Stimulated activated naive CD4-positive, alpha-beta T cell (primary cell): Measurements from ENCODE around the gene PTPRN.

Experiments used
- DNase-seq, 6 experiments: peaks; one replicate each; lab custom pipeline; 2025; lab: John Stamatoyannopoulos, UW

PTPRN gene

GRCh38 chr2:219308142-219309101 lies 779 bp downstream of the PTPRN start:
- peak; percentile 17 to 75 (median 52) for DNase-seq

DNA sequence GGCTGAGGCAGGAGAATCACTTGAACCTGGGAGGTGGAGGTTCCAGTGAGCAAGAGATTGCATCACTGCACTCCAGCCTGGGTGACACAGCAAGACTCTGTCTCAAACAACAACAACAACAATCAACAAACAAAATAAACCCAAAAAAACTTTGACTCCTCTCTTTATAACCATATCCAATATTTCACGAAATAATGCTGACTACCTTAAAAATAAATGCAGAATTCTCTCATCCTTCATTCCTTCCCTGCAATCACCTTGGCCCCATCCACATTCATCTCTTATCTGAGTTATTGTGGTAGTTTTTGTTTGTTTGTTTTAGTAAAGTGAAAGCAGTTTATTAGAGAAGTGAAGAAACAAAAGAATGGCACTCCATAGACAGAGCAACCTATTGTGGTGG lies 3.2 kb downstream of the PTPRN start:
- no peak for DNase-seq

DNA sequence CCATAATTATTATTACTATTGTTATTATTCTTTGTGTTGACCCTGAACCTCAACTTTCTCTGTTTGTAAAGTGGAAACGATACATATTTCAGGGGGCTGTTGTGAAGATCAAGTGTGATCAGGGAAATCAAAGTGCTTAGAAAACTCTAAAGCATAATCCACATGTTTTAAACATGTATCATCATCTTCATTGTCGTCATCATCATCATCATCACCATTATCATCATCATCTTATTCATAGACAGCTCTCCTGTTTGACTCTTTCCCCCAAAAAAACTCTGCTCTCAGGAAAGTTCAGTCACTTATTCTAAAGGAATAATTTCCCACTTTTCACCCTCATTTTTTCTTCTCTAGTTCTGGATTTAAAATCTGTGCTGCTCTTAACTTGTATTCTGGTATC lies 5.0 kb downstream of the PTPRN start:
- DNase-seq: no peak

DNA sequence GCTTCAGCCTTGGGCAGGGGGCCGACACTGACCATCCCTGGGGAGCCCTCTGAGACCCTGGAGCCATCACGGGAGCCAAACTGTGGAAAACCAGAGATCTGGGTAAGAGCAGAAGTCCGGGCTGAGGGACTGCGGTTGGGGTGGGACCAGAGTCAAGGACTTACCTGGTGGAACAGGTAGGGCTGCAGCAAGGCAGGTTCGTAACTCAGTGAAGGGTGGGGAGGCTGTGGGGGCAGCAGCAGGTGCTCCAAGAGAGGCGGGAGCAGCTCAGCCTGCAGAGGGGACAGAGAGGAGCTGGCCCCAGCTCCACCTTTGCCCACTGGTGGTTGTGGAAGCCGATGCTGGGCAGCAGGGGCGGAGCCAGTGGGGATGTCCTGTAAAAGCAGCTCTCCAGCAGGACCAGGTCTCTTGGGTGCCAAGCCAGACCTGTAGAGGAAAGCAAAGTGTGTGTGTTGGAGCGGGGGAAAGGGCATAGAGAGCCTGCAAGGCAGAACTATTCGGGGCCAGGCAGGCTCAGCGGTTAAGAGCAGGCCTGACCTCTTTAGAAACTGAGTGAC lies 6.7 kb downstream of the PTPRN start:
- no peak for DNase-seq

DNA sequence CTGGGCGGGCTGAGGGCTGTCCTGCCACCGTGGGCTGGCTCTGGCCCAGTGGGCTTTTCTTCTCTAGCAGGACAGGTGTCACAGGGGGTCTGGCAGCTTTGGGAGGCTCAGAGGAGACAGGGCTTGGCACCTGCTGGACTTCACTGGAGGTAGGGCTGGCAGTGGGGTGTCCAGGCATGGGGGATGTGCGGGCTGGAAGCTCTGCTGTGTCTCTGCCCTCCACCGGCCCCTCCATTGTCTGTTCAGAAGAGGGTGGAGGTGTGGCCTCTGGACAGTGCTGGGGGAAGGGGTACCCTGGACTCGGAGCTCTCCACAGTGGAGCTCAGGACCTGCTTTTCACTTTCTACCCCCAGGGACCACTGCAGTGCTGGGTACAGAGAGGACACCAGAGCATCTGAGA lies 9.2 kb downstream of the PTPRN start:
- no peak for DNase-seq

DNA sequence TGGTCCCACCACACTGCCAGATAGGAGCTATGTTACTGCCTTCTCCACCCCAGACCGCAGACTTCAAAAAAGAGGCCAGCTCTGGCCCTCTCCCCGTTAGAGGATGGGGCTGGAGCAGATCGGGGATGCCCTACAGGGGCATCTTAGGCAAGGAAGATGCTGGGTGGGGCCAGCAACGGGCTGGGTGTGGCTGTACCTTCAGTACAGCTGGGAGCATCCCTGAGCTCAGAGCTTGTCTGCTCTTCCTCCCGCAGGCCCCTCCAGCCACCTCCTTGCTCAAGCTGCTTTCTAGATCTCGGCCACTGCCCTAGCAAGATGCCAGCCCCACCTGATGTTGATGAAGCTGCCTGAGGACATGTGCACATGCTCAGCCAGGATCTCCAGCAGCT lies 9.8 kb downstream of the PTPRN start:
- no peak for DNase-seq

- peak; percentile 56 to 90 (median 79) for DNase-seq
These were observed 10.3 kb downstream of the PTPRN start for GRCh38 chr2:219298759-219299371.

DNA sequence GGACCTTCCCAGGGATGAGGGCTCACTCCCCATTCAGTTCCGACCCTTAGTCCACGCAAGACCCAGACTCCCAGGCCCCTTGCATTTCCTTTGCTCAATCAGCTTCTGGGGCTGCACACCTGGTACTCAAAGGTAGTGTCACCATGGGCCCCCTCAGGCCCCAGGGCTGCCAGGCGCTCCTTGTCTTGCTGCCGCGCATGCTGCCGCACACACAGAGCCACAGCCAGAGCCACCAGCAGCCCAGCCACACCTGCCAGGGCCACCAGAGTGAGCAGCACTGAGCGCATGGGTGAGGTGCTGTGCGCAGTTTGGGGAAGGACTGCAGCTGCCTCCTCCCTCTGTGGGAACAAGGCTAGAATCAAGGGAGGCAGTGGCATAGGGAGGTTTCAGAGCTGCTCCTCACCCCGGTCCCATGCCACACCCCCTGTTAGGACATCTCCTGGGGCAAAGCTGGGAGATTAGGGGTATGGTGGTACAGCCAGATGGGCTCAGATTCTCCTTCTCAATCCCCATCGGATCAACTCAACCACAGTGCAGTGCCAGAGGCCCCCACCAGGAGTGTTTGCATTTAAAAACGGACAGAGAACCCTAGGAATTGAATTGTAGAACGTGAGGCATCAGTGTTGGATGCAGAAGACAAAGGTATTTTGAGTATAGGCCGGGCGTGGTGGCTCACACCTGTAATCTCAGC lies 11.3 kb downstream of the PTPRN start:
- DNase-seq: no peak

GRCh38 chr2:219296631-219297391 lies 12.4 kb downstream of the PTPRN start:
- peak in 3 of 6 experiments; percentile 10 to 30 (median 12) for DNase-seq

DNA sequence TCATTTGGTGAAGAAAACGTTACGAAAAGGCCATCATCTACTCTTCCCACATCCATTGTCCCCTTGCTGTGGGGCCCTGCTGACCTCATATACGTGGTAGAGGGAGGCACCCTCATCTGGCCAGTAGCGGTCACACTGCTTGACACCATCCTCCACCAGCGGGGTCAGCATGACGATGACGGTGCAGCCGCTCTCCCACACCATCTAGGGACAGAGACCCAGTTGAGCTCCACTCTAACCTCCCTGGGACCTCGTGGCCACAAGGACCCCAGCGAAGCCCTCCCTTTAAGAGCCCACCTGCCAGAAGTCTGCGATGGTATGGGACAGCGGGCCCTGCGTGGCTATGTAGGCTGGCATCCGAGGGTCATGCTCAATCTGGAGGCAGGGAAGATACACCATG lies 13.1 kb downstream of the PTPRN start:
- no peak for DNase-seq

GRCh38 chr2:219294356-219295351 lies 14.5 kb downstream of the PTPRN start:
- DNase-seq: peak; percentile 79 to 89 (median 82)

- no peak for DNase-seq
These were observed 15.4 kb downstream of the PTPRN start for GRCh38 chr2:219293736-219294231.

GRCh38 chr2:219292616-219293015 lies 16.6 kb downstream of the PTPRN start:
- DNase-seq: no peak

DNA sequence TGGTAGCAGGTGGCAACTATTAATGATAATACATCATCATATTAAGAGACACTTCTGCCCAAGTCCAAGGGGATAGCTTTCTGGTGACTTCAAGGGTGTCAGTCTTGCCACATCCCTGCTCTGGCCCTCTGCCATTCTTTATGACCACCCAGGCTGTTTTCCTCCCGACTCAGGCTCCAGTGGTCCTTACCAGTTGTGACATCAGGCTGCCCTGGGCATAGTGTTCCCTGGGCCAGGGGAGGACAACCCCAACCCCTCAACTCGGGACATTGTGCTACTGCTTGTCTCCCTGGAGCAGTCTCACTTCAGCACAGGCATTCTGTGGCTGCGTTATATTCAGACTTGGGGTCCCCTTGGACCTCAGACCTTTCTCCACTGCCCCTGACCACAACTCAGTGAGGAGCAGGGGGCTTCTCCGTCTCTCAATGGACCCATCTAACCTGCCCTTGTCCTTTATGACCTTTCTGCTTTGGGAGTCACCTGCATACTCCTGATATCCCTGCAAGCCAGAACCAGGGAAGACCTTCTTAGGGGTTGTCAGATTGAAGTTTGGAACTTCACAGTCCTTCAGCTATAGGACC lies 17.2 kb downstream of the PTPRN start:
- no peak for DNase-seq

GRCh38 chr2:219291394-219291793 lies 17.8 kb downstream of the PTPRN start:
- DNase-seq: no peak

DNA sequence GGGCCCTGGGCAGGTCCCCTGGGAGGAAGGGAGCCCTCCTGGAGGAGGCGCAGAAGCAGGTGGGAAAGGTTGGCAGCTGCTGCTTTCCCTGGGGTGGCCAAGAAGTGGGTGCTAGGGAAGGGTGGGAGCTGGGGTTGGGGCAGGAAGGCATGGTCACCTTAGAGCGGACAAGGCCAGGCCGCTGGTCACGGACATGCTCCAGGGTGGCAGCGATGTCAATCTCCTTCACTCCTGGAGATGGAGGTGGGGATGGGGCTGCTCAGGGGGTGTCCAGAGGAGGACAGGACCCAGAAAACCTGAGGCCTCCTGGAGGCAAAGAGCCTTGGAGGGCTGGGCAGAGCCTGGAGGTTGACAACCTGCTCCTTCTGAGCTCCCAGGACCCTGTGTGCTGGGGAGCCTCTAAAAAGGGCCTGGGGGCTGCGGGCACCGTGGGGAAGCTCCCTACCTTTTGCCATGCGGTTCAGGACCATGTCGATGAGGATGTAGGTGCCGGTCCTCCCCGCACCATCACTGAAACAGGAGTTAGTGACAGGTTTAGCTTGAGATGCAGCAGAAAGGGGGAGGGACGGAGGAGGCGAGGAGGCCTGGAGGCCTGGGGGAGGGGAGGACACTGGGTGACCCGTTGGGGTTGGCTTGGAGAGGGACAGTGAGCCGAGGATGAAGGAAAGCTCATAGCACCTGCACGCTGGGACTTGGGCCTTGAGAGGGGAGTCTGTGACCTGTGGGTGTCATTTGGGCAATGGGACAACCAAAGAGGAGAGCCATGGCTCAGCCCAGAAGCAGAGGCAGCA lies 18.6 kb downstream of the PTPRN start:
- DNase-seq: no peak

DNA sequence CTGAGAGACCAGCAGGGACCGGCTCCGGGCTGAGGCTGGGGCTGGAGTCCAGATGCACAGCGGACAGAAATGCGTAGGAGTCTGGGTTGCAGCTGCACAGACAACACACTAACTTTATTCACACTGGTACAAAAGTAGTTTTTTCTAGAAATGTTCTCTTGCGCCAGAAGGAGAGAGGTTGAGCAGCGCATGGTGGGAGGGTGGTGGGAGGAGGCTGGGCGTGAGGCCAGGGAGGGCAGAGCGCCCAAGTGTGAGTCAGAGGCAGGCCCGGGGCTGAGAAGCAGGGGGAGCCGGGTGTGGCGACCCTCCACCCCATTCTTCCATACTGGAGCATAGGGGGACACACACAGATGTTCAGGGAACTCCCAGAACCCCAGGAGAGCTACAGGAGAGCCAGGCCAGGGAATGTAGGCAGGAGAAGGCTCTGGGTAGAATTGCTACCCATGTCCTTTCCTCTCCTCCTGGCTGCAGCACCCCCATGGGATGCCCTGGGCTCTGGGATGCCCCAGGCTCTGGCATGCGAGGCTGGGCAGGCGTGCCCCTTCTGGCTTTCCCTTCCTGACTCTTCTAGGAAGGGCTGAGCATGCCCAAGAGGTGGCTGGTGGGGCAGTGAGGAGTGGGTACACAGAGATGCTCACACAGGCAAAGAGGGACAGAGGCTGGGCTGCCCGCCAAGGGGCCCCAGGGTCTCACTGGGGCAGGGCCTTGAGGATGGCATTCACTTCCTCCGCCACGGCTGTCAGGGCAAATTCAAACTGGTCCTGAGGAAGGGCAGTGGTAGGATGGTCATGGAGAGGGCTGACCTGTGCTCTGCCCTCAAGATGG lies 19.5 kb downstream of the PTPRN start:
- no peak for DNase-seq

GRCh38 chr2:219289195-219289536 lies 20.0 kb downstream of the PTPRN start:
- no peak for DNase-seq
